Upper lobe of right lung (tissue), 1 donor: Measurements from ENCODE around the gene ALKBH4. TPM values are rescaled to one million over a fixed set of nuclear protein-coding genes. Genes with fewer than 3 reads are reported as not detected.

Experiments used
- ATAC-seq: fragments of 200-7000 bp; cut with Tn5 transposase; one replicate; pipeline ENCODE4 v1.9.1; 2020; ENCODE audit warnings: mild to moderate bottlenecking, moderate library complexity
- DNase-seq: peaks from one replicate; pipeline ENCODE4 v3.0.0-alpha.2; 2020
- H3K27ac ChIP-seq: fragments of 200-600 bp; one replicate; pipeline ENCODE4 v1.8.0; 2022
- H3K27me3 ChIP-seq: fragments of 200-600 bp; one replicate; pipeline ENCODE4 v1.8.0; 2022; ENCODE audit warnings: mild to moderate bottlenecking
- H3K36me3 ChIP-seq: fragments of 200-600 bp; one replicate; pipeline ENCODE4 v1.8.0; 2022
- H3K4me1 ChIP-seq: fragments of 200-600 bp; one replicate; pipeline ENCODE4 v1.8.0; 2022
- H3K4me3 ChIP-seq: fragments of 200-600 bp; one replicate; pipeline ENCODE4 v1.8.0; 2022; ENCODE audit warnings: mild to moderate bottlenecking
- H3K9me3 ChIP-seq: fragments of 200-600 bp; one replicate; pipeline ENCODE4 v1.8.0; 2022
- intact Hi-C: fragments of 100-400 bp; cut with DNase I; formaldehyde crosslinking; loops from one replicate; pipeline ENCODE4 v1.11.0; 2022
- total RNA-seq: library from RNA; stranded (reverse); fragmentation: NEBNext Ultra II Directional; extraction: Animal tissue kit (Norgen Biotek cat#: 25700); gene quantifications from one replicate; pipeline ENCODE4 v1.2.1, GENCODE V29; 2021
- TF ChIP-seq, protein P1 (sequence below): fragments of 200-600 bp; IDR thresholded peaks from one replicate; pipeline ENCODE4 v1.8.0; 2022; ENCODE audit warnings: antibody characterized with exemption
- donor health status: DM: no; HTN: yes; CAD: no; lungs with severe emphysema.

ALKBH4 gene
- total RNA-seq, 1 donor from 2014 or later: 7.4 TPM

DNA sequence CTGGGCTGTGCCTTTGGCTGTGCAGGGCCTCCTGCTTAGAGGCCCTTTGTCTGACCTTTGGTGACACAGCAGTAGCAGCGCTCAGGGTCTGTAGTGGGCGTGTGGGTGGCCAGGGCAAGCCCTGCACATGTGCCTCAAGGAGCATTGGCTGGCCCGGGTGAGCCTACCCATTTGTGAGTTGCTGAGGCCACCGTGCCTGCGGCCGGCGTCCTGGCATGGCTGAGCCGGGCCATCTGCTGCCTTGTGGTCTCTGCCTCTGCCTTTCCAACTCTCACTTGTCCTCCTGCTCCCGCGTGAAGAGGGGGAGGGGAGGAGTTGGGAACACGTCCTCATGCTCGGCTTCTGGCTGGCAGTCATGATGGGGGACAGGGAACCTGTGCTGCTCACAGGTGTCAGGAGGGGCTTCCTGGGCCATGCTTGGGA lies 40.5 kb downstream of the ALKBH4 start:
- ATAC-seq (no peak), DNase-seq (no peak)
- H3K27ac ChIP-seq: peak overlapping the region; percentile 6
- peaks cover 24% of the 10 kb centered on the region for H3K36me3 ChIP-seq
- no peaks in the 10 kb centered on the region for H3K27me3 ChIP-seq
- TF ChIP-seq, protein P1, sequence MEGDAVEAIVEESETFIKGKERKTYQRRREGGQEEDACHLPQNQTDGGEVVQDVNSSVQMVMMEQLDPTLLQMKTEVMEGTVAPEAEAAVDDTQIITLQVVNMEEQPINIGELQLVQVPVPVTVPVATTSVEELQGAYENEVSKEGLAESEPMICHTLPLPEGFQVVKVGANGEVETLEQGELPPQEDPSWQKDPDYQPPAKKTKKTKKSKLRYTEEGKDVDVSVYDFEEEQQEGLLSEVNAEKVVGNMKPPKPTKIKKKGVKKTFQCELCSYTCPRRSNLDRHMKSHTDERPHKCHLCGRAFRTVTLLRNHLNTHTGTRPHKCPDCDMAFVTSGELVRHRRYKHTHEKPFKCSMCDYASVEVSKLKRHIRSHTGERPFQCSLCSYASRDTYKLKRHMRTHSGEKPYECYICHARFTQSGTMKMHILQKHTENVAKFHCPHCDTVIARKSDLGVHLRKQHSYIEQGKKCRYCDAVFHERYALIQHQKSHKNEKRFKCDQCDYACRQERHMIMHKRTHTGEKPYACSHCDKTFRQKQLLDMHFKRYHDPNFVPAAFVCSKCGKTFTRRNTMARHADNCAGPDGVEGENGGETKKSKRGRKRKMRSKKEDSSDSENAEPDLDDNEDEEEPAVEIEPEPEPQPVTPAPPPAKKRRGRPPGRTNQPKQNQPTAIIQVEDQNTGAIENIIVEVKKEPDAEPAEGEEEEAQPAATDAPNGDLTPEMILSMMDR: no peak
- H3K4me3 ChIP-seq: no peak overlapping the region
- intact Hi-C loops: no loop called here
- H3K9me3 ChIP-seq: no peaks in the 10 kb centered on the region
- H3K4me1 ChIP-seq: no peaks in the 10 kb centered on the region

DNA sequence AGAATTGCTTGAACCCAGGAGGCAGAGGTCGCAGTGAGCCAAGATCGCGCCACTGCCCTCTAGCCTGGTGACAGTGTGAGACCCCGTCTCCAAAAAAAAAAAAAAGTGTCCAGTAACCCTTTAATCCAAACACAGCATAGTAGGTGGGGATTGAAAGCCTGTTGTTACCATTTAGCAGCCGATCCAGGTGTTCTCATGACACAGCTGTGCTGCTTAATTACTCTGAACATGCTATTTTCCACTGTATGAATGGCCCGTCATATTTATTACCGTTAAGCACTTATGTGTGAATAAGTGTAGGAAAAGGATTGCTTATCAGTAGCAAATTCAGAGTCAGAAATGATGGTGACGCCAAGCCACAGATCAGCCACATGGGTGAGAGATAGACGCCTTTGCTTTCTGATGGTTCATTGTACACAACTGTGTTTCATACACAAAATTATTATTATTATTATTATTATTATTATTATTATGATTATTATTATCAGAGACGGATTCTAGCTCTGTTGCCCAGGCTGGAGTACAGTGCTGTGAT lies 42.9 kb downstream of the ALKBH4 start:
- Histone ChIP-seq H3K27ac (no peak overlapping the region), H3K4me3 (no peak overlapping the region), H3K9me3 (no peaks in the 10 kb centered on the region), H3K27me3 (no peaks in the 10 kb centered on the region), H3K4me1 (no peaks in the 10 kb centered on the region), H3K36me3 (peaks cover 28% of the 10 kb centered on the region)
- intact Hi-C loops: no loop called here
- DNase-seq (no peak), ATAC-seq (no peak)
- TF ChIP-seq, protein P1: no peak

DNA sequence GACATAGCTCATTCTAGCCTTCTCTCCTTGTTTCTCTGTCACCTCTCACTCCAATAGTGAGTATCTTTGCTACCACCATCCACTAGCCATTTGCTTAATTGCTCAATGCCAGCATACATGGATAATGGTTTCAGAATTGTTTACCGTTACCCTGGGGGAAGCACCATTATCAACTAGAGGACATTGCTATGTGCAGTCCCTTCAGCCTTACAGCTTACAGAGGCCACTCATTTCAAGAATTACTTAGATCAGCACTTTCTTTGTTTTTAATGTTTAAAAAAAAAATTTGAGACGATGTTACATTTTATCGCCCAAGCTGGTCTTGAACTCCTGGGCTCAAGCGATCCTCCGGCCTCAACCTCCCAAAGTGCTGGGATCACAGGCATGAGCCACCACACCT lies 46.1 kb downstream of the ALKBH4 start:
- no peak overlapping the region for H3K27ac ChIP-seq
- intact Hi-C loops: loop anchor here (10.0 kb wide), 1 partner anchor 46 kb away; the partner anchor contains the start of genes ALKBH4 and LRWD1
- H3K27me3 ChIP-seq: no peaks in the 10 kb centered on the region
- no peak overlapping the region for H3K4me3 ChIP-seq
- H3K4me1 ChIP-seq: no peaks in the 10 kb centered on the region
- TF ChIP-seq, protein P1: no peak
- no peaks in the 10 kb centered on the region for H3K9me3 ChIP-seq
- DNase-seq (no peak), ATAC-seq (no peak)
- peaks cover 45% of the 10 kb centered on the region for H3K36me3 ChIP-seq

- TF ChIP-seq, protein P1: no peak
- Histone ChIP-seq H3K9me3 (no peaks in the 10 kb centered on the region), H3K27ac (no peak overlapping the region), H3K4me3 (no peak overlapping the region), H3K27me3 (no peaks in the 10 kb centered on the region), H3K4me1 (no peaks in the 10 kb centered on the region), H3K36me3 (peaks cover 58% of the 10 kb centered on the region)
- ATAC-seq: no peak
- intact Hi-C loops: loop anchor here (10.0 kb wide), 1 partner anchor 48 kb away; the partner anchor contains the start of genes ALKBH4 and LRWD1
- DNase-seq: no peak
Observed at GRCh38 chr7:102417105-102417504, 47.6 kb downstream of the ALKBH4 start.

- no peaks in the 10 kb centered on the region for H3K27me3 ChIP-seq
- TF ChIP-seq, protein P1: no peak
- ATAC-seq (no peak), DNase-seq (no peak)
- H3K4me3 ChIP-seq: no peak overlapping the region
- no peaks in the 10 kb centered on the region for H3K9me3 ChIP-seq
- H3K27ac ChIP-seq: peak overlapping the region; percentile 76
- intact Hi-C loops: loop anchor here (10.0 kb wide), 1 partner anchor 48 kb away; the partner anchor contains the start of genes ALKBH4 and LRWD1
- H3K4me1 ChIP-seq: no peaks in the 10 kb centered on the region
- H3K36me3 ChIP-seq: peaks cover 65% of the 10 kb centered on the region
Observed at GRCh38 chr7:102416406-102416805, 48.3 kb downstream of the ALKBH4 start.
